DMS53 (cell line): ENCODE results near the gene BTBD19.
"Not testable (repeated sequence)": the region's sequence is repeated elsewhere in the genome, so short reads cannot be mapped to it uniquely, and the experiment has no call there.

Experiments used
- DNase-seq: peaks from one replicate; lab custom pipeline; 2025; lab: John Stamatoyannopoulos, UW

BTBD19 gene

DNA sequence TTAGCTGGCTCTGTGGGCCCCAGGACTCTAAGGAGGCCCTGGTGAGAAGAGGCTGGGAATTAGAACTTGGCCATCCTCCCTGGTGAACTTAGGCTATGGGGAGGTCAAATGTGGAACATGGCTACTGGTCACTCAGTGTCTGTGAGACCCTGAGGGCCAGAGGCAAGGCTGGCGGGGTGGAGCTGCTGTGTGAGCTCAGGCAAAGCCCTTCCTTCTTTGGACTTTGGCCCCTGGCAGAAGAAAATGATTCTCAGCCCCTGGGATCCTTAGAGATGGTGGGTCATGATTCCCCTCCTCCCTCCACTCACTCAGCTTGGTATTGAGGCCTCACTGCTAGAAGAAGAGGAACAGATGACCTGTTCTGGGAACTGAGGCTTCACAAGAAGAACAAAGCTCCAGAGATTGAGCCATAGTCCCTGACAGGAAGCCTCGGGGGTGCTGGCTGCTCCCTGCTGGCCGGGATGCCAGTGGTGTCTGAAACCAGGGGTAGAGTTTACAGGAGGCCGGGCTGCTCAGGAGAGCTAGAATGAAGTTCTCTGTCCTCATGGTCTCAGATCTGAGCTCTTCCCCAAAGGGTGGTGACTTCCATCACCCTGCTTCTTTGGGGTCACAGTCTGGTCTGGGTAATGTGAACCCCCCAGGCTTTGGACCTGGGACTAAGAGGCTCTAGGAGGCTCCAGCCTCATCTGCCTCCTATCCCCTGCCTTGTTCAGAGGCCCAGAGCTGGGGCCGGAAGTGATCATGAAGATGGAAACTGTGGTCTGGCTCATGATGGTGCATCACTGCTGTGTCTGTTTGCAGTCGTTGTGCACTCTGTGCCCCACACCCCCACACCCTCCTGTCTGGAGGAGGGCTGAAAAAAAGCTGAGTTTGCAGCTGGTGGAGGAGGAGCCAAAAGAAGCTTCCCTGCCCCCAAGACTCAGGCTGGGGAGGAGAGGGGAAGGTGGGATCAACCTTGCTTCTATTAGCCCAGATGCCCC lies 905 bp downstream of the BTBD19 start:
- no peak for DNase-seq

DNA sequence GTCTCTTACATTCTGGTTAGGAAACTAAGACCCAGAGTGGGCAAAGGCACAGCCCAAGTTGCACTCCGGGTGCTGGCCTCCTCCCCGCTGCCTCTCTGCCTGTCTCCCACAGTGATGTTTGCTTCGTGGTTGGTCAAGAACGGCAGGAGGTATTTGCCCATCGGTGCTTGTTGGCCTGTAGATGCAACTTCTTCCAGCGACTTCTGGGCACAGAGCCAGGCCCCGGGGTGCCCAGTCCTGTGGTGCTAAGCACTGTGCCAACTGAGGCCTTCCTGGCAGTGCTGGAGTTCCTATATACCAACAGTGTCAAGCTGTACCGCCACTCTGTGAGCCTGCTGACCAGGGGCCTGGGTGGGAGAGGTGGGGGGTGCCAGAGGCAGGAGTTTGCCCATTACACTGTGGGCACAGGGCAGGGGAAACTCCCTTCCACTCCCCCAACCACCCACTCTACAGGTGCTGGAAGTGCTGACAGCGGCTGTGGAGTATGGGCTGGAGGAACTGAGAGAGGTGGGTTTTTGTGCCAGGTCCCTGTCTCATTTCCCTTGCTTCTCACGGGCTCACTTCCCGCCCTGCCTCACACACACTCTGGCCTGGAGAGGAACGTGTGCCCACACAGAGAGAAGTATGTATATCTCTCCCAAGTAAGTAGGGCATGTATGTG lies 1.9 kb downstream of the BTBD19 start:
- DNase-seq, result no peak

DNA sequence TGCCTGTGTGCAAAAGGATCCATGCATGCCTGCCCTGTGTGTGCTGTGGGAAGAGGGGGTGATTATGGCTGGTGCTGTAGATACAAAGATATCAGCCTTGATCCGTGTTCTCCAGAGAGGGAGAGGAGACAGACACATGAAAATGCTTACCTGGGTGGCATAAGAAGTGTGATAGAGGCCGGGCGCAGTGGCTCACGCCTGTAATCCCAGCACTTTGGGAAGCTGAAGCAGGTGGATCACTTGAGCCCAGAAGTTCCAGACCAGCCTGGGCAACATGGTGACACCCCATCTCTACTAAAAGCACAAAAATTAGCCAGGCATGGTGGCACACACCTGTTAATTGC lies 2.4 kb downstream of the BTBD19 start:
- DNase-seq, result not testable (repeated sequence)

DNA sequence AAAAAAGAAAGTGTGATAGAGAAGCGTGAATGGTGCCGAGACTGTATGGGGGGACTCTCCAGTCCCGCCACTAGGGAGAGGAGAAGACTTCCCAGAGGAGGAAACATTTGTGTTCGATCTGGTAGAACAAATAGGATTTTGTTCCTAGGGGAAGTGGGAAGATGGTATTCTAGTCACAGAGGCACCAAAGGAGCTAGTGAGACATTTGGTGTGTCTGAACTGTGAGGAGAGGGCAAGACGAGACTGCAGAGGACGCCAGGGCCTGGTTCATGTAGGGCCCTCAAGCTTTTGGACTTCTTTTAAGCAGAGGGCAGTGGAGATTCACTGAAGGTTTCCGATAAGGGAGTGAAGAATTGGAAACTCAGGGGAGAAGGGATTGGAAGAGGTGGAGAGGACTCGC lies 2.9 kb downstream of the BTBD19 start:
- no peak for DNase-seq

DNA sequence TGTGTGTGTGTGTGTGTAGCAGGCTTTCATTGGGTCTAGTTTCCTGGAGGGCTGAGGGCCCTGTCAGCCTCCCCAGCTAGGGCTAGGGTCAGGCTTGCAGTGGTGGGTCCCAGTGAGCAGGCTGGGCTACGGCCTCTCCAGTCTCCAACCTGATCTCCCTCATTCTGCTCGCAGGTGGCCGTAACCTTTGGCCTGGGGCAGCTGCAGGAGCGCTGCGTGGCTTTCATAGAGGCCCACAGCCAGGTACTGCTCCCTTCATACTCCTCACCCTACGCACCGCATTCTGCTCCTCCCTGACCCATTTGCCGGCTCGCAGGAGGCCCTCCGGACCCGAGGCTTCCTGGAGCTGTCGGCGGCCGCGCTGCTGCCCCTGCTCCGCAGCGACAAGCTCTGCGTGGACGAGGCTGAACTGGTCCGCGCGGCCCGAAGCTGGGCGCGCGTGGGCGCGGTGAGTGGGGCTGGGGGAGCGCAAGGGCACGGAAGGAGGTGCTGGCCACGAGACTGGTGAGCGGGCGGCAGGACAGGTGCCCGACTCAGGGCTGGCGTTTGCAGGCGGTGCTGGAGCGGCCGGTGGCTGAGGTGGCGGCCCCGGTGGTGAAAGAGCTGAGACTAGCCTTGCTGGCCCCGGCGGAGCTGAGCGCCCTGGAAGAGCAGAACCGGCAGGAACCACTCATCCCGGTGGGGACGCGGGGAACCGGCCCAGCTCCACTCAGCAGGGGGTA lies 4.7 kb downstream of the BTBD19 start:
- DNase-seq, result peak; percentile 78

DNA sequence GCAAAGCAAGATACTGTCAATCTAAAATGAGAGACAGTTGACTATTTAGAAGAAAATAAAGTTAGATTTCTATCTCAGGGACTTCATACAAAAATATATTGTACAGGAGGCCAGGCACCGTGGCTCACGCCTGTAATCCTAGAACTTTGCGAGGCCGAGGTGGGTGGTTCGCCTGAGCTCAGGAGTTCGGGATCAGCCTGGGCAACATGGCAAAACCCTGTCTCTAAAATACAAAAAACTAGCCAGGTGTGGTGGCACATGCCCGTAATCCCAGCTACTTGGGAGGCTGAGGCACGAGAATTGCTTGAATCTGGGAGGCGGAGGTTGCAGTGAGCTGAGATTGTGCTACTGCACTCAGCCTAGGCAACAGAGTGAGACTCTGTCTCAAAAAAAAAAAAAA lies 7.6 kb downstream of the BTBD19 start:
- DNase-seq, result not testable (repeated sequence)

- no peak for DNase-seq
These were observed 9.0 kb downstream of the BTBD19 start for GRCh38 chr1:44817307-44817706.

DNA sequence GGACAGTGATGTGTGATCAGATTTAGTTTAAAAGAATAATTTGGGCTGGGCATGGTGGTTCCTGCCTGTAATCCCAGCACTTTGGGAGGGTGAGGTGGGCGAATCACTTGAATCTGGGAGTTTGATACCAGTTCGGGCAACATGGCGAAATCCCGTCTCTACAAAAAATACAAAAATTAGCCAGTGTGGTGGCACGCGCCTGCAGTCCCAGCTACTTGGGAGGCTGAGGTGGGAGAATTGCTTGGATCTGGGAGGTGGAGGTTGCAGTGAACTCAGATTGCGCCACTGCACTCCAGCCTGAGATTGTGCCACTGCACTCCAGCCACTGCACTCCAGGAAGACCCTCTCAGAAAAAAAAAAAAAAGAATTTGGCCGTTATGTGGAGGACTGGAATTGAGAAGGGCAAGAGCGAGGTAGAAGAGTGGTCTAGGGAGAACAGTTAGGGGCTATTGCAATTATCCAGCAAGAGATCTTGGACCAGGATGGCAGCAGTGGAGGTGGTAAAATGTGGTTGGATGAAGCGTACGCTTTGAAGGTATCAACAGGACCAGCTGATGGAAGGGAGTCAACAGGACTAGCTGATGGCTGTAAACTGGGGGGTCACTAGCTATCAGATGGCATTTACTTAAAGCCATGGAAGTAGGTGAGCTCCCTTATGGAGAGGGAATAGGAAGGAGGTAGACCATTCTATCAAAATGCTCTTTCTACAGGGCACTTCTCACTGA lies 9.6 kb downstream of the BTBD19 start:
- DNase-seq, result no peak

DNA sequence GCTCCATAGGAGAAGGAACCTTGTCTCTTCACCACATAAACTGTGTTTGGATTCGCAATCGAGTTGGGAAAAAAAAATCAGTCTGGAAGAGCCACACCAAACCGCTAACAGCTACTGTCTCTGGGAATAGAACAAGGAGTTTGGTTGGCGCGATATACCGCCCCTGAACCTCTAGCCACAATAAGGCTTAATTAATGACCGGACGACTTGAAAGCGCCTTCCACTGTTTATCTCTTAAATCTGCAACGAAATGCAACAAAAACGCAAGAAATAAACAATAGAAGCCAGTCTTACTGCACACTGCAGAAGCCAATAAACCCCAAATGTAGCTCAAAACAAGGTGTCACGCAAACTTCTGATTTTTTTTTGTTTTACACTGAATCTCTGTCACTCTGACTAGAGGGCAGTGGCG lies 10.9 kb downstream of the BTBD19 start:
- DNase-seq, result peak; percentile 77

DNA sequence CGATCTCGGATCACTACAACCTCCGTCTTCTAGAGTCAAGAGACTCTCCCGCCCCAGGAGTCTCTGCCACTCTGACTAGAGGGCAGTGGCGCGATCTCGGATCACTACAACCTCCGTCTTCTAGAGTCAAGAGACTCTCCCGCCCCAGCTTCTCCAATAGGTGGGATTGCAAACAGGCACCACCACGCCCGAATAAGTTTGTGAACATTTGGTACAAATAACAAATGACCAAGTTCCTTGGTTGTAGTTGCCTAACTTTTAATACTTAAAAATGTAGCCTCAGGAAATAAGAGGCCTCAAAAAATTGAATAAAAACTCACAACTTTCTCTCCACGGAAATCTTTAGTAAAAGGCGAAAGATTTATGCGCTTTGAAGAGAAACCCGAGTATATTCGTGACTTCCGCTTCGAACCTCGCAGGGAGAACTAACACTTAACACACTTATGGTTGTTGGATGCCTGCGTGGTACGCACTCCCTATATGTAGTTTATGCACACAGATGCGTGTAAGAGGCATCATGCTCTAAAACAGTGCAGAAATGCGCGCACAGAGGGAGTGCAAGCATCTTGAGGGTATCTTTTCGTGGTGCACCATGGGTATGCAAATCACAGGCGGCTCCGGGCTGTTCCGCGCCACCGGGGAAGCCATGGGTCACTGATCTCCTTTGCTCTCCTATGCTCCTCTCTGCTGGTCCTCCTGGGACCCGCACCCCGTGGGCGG lies 11.4 kb downstream of the BTBD19 start:
- DNase-seq, result peak; percentile 94

GRCh38 chr1:44820328-44821239 lies 12.3 kb downstream of the BTBD19 start:
- peak; percentile 49 for DNase-seq

- DNase-seq, result no peak
These were observed 13.0 kb downstream of the BTBD19 start for GRCh38 chr1:44821240-44821715.

GRCh38 chr1:44822131-44822701 lies 13.9 kb downstream of the BTBD19 start:
- DNase-seq, result no peak

DNA sequence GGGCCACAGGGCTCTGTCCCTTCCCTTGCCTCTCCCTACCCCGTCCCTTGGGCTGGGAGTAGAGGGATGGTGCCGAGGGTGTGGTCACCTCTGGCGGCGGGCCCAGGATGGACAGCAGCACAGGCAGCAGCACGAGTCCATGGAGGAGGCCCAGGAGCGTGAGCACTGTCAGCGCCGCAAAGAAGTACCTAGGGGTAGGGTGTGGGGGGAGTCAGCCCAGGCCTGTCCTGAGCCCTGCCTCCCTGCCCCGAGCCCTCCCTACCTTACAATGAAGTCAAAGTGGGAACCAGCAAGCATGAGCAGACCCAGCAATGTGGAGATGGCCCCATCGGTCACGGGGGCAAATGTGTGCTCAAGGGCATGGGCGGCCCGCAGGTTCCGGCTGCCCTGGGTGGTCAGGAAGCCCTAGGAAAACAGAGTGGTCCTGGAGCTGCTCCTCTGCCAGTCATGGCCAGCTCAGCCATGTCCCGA lies 14.7 kb downstream of the BTBD19 start:
- DNase-seq, result no peak

GRCh38 chr1:44824392-44824791 lies 16.1 kb downstream of the BTBD19 start:
- DNase-seq, result not testable (repeated sequence)

- DNase-seq, result peak; percentile 15
These were observed 18.3 kb downstream of the BTBD19 start for GRCh38 chr1:44826375-44827196.

- DNase-seq, result peak; percentile 33
These were observed 19.1 kb downstream of the BTBD19 start for GRCh38 chr1:44827197-44828002.
